Endodermal cell (in vitro differentiated cells): ENCODE measurements around the gene BCL2L2. TPM values are rescaled to one million over a fixed set of nuclear protein-coding genes. Genes with fewer than 3 reads are reported as not detected.

ENCODE experiments used
- DNase-seq: peaks from one replicate; pipeline ENCODE4 v3.0.0-alpha.2; 2017
- H3K27ac ChIP-seq: 2 replicates; pipeline ENCODE4 v1.5.1; 2013; ENCODE audit warnings: mild to moderate bottlenecking, low read depth, low read length, moderate library complexity
- H3K27me3 ChIP-seq: 2 replicates; pipeline ENCODE4 v1.6.1; 2013; ENCODE audit warnings: mild to moderate bottlenecking, low read length, moderate library complexity; ENCODE audit not compliant: insufficient read depth, control insufficient read depth, poor library complexity, severe bottlenecking
- H3K36me3 ChIP-seq: 2 replicates; pipeline ENCODE4 v1.7.0; 2013; ENCODE audit warnings: mild to moderate bottlenecking, low read length, moderate library complexity; ENCODE audit not compliant: control insufficient read depth, insufficient read depth
- H3K4me1 ChIP-seq: one replicate; pipeline ENCODE4 v1.7.0; 2013; ENCODE audit warnings: low read length; ENCODE audit not compliant: control insufficient read depth, insufficient read depth
- H3K4me3 ChIP-seq: 2 replicates; pipeline ENCODE4 v1.5.1; 2013; ENCODE audit warnings: mild to moderate bottlenecking, low read length, moderate library complexity
- H3K9ac ChIP-seq: 2 replicates; pipeline ENCODE4 v1.6.1; 2013; ENCODE audit warnings: mild to moderate bottlenecking, low read length, moderate library complexity; ENCODE audit not compliant: poor library complexity, severe bottlenecking; ENCODE audit errors: extremely low read depth
- H3K9me3 ChIP-seq: 2 replicates; pipeline ENCODE4 v1.6.1; 2013; ENCODE audit warnings: mild to moderate bottlenecking, low read length, moderate library complexity; ENCODE audit not compliant: control insufficient read depth
- H3K27ac Mint-ChIP-seq: 2 replicates; pipeline ENCODE4 v1.8.0; 2020; ENCODE audit warnings: mixed read lengths
- H3K27me3 Mint-ChIP-seq: 2 replicates; pipeline ENCODE4 v1.8.0; 2021; ENCODE audit warnings: mild to moderate bottlenecking, mixed read lengths; ENCODE audit not compliant: insufficient read depth
- H3K36me3 Mint-ChIP-seq: 2 replicates; pipeline ENCODE4 v1.8.0; 2020; ENCODE audit warnings: low read depth, mixed read lengths
- H3K4me1 Mint-ChIP-seq: 2 replicates; pipeline ENCODE4 v1.8.0; 2020; ENCODE audit warnings: mixed read lengths
- H3K4me3 Mint-ChIP-seq: 2 replicates; pipeline ENCODE4 v1.8.0; 2020; ENCODE audit warnings: mild to moderate bottlenecking, moderate library complexity, mixed read lengths
- H3K9me3 Mint-ChIP-seq: 2 replicates; pipeline ENCODE4 v1.8.0; 2020; ENCODE audit warnings: mild to moderate bottlenecking, mixed read lengths
- WGBS, 2 experiments: methylation state at CpG; one replicate each; pipeline versions ENCODE4 v1.1.5 to v1.1.7; 2013; ENCODE audit warnings: missing lambda C conversion rate in 2 of 2, mixed read lengths in 1 of 2; ENCODE audit not compliant: insufficient coverage in 1 of 2, insufficient read length in 1 of 2; 5-methylcytosine and 5-hydroxymethylcytosine counted together
- total RNA-seq, 2 donors: library from RNA; stranded (reverse); fragmentation: NEBNext Ultra II Directional in 1 of 2; extraction: Animal tissue kit (Norgen Biotek cat#: 25700) in 1 of 2; gene quantifications; 2 replicates in 1 of 2; 3 replicates in 1 of 2; pipeline ENCODE4 v1.2.1, GENCODE V29; 2021
- TF ChIP-seq, protein P1 (sequence below): fragments of 200-600 bp; sonication (generic); conservative IDR thresholded peaks from 2 replicates; pipeline ENCODE4 v1.5.0; 2021; ENCODE audit warnings: antibody characterized with exemption, mild to moderate bottlenecking

BCL2L2 gene
- total RNA-seq, 2 donors from 2014 or later, result 21.9 to 29.5 TPM

DNA sequence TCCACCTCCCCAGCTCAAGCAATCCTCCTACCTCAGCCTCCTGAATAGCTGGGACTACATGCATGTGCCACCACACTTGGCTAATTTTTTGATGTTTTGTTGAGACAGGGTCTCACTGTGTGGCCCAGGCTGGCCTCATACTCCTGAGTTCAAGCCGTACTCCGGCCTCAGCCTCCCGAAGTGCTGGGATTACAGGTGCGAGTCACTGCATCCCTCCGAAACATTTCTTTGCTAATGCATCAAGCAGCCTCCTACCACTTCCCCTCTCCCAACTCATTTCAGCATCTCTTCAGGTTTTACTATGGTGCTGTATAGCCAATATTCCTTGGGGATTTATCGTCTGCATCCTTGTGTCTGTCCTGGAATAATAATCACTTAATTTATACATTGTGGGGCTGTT is 48.4 kb downstream of the BCL2L2 start:
- Mint-ChIP-seq H3K27ac (no peak overlapping the region), H3K9me3 (peaks cover 1% of the 10 kb centered on the region), H3K4me1 (peaks cover 6% of the 10 kb centered on the region), H3K4me3 (no peak overlapping the region), H3K27me3 (peaks cover 41% of the 10 kb centered on the region), H3K36me3 (peaks cover 29% of the 10 kb centered on the region)
- Histone ChIP-seq H3K4me3 (no peak overlapping the region), H3K9ac (no peak overlapping the region), H3K36me3 (peaks cover 31% of the 10 kb centered on the region), H3K27ac (no peak overlapping the region), H3K9me3 (no peaks in the 10 kb centered on the region), H3K27me3 (peaks cover 8% of the 10 kb centered on the region), H3K4me1 (peaks cover 5% of the 10 kb centered on the region)
- no peak for DNase-seq
- TF ChIP-seq, protein P1, sequence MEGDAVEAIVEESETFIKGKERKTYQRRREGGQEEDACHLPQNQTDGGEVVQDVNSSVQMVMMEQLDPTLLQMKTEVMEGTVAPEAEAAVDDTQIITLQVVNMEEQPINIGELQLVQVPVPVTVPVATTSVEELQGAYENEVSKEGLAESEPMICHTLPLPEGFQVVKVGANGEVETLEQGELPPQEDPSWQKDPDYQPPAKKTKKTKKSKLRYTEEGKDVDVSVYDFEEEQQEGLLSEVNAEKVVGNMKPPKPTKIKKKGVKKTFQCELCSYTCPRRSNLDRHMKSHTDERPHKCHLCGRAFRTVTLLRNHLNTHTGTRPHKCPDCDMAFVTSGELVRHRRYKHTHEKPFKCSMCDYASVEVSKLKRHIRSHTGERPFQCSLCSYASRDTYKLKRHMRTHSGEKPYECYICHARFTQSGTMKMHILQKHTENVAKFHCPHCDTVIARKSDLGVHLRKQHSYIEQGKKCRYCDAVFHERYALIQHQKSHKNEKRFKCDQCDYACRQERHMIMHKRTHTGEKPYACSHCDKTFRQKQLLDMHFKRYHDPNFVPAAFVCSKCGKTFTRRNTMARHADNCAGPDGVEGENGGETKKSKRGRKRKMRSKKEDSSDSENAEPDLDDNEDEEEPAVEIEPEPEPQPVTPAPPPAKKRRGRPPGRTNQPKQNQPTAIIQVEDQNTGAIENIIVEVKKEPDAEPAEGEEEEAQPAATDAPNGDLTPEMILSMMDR, result no peak
- WGBS, 2 experiments, result 89 to 96% methylated on average over 4 to 6 of the region's 6 CpGs

DNA sequence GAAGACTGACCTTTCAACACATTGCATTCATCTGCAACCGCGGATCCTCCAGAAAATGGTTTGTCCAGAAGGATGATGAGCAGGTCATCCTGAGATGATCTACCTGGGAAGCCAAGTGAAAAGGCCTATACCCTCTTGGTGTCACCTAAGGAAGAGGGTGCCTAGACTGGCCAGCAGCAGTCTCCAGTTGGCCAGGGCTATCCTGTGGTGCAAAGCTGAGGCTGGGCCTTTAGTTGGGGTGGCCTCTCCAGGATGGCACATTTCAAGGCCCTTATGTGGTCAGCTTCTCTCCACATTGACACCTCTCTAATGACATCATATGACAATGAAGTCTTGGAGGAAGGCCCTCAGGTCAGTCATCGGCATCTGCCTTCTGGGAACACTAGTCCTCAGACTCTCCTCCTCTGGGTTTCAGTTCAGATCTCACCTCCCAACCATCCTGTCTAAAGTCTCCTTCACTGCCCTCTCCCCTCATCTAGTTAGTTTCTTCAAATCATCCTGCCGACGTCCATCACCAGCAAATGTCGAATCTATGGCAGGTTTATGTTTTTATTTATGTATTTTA is 49.3 kb downstream of the BCL2L2 start:
- DNase-seq, result no peak
- peaks cover 6% of the 10 kb centered on the region for H3K27me3 ChIP-seq
- H3K36me3 ChIP-seq, result peaks cover 35% of the 10 kb centered on the region
- H3K27ac ChIP-seq, result no peak overlapping the region
- Mint-ChIP-seq H3K4me1 (peaks cover 10% of the 10 kb centered on the region), H3K27me3 (peaks cover 32% of the 10 kb centered on the region), H3K36me3 (peaks cover 29% of the 10 kb centered on the region), H3K9me3 (peaks cover 1% of the 10 kb centered on the region), H3K4me3 (no peak overlapping the region), H3K27ac (no peak overlapping the region)
- TF ChIP-seq, protein P1, result no peak
- H3K9ac ChIP-seq, result no peak overlapping the region
- no peak overlapping the region for H3K4me3 ChIP-seq
- WGBS, 2 experiments, result 93 to 100% methylated on average over 1 to 3 of the region's 6 CpGs
- no peaks in the 10 kb centered on the region for H3K9me3 ChIP-seq
- peaks cover 5% of the 10 kb centered on the region for H3K4me1 ChIP-seq

DNA sequence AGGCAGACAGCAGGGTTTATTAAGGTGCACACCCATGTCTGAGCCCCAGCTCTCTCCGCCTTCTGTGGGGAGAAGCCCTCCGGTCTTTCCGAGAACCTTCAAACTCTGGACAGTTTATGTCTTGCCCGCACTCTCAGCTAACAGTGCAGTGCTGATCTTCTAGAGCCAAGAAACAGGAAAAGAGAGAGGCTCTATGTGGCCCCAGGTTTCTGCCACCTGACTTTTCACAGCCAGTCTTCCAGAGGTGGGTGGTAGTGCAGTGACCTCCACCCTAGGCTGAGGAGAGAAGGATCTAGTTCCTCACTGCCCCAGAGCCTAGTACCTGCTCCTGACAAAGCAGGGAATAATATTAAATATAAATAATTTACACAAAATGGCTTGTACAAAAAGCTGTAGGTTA is 50.0 kb downstream of the BCL2L2 start:
- Mint-ChIP-seq H3K4me1 (peaks cover 17% of the 10 kb centered on the region), H3K4me3 (no peak overlapping the region), H3K9me3 (no peaks in the 10 kb centered on the region), H3K36me3 (peaks cover 27% of the 10 kb centered on the region), H3K27me3 (peaks cover 25% of the 10 kb centered on the region), H3K27ac (no peak overlapping the region)
- no peak for DNase-seq
- no peak overlapping the region for H3K9ac ChIP-seq
- H3K27me3 ChIP-seq, result no peaks in the 10 kb centered on the region
- H3K36me3 ChIP-seq, result peaks cover 40% of the 10 kb centered on the region
- TF ChIP-seq, protein P1, result no peak
- WGBS, 2 experiments, result 93 to 100% methylated on average over 1 to 4 of the region's 4 CpGs
- peaks cover 5% of the 10 kb centered on the region for H3K4me1 ChIP-seq
- no peak overlapping the region for H3K4me3 ChIP-seq
- H3K9me3 ChIP-seq, result no peaks in the 10 kb centered on the region
- no peak overlapping the region for H3K27ac ChIP-seq
